SH-SY5Y (cell line): ENCODE results near the gene PKD1L1.

ENCODE experiments used
- GATA2 ChIP-seq: IDR thresholded peaks from 2 replicates; pipeline ENCODE4 v1.6.1; 2011; ENCODE audit warnings: mild to moderate bottlenecking, low read depth, low read length
- GATA3 ChIP-seq: IDR thresholded peaks from 2 replicates; pipeline ENCODE4 v1.6.1; 2011; ENCODE audit warnings: low read depth, mild to moderate bottlenecking, low read length, moderate library complexity

- TF ChIP-seq GATA3 (no peak), GATA2 (no peak)
These were observed 209.6 kb downstream of the PKD1L1 start for GRCh38 chr7:47738563-47739166.
